Measurements from ENCODE around the gene TIMM17A.

TIMM17A gene

GRCh38 chr1:201921952-201922558 is 33.2 kb upstream of the TIMM17A start:
- H3K4me1 ChIP-seq (ENCODE audit: control insufficient read depth, insufficient read depth, low read length, poor library complexity, severe bottlenecking), result no peaks in the 10 kb centered on the region

GRCh38 chr1:201925301-201925567 is 30.1 kb upstream of the TIMM17A start:
- no peak overlapping the region for H3K4me3 ChIP-seq (ENCODE audit: insufficient read depth, low read depth, low read length, poor library complexity, severe bottlenecking)
- no peak overlapping the region for H3K27ac ChIP-seq (ENCODE audit: insufficient read depth, low read length, poor library complexity, severe bottlenecking)
- no peaks in the 10 kb centered on the region for H3K36me3 ChIP-seq (ENCODE audit: control insufficient read depth, insufficient read depth, low read length)
- H3K4me1 ChIP-seq (ENCODE audit: control insufficient read depth, insufficient read depth, low read length, poor library complexity, severe bottlenecking), result no peaks in the 10 kb centered on the region
- H3K27me3 ChIP-seq (replicated peaks; ENCODE audit: control insufficient read depth, insufficient read depth, low read length, poor library complexity, severe bottlenecking), result no peaks in the 10 kb centered on the region
- no peak for DNase-seq
- no peaks in the 10 kb centered on the region for H3K9me3 ChIP-seq (ENCODE audit: control insufficient read depth, low read length)

More at GRCh38 chr1:201921952-201922558, 33.2 kb upstream of the TIMM17A start:
- no peak for DNase-seq
- H3K27ac ChIP-seq (ENCODE audit: insufficient read depth, low read length, poor library complexity, severe bottlenecking), result no peak overlapping the region
- no peaks in the 10 kb centered on the region for H3K9me3 ChIP-seq (ENCODE audit: control insufficient read depth, low read length)
- H3K27me3 ChIP-seq (replicated peaks; ENCODE audit: control insufficient read depth, insufficient read depth, low read length, poor library complexity, severe bottlenecking), result no peaks in the 10 kb centered on the region
- H3K36me3 ChIP-seq (ENCODE audit: control insufficient read depth, insufficient read depth, low read length), result no peaks in the 10 kb centered on the region
- H3K4me3 ChIP-seq (ENCODE audit: insufficient read depth, low read depth, low read length, poor library complexity, severe bottlenecking), result no peak overlapping the region

- no peak overlapping the region for H3K4me3 ChIP-seq (ENCODE audit: insufficient read depth, low read depth, low read length, poor library complexity, severe bottlenecking)
- H3K27me3 ChIP-seq (replicated peaks; ENCODE audit: control insufficient read depth, insufficient read depth, low read length, poor library complexity, severe bottlenecking), result no peaks in the 10 kb centered on the region
- H3K36me3 ChIP-seq (ENCODE audit: control insufficient read depth, insufficient read depth, low read length), result no peaks in the 10 kb centered on the region
- no peaks in the 10 kb centered on the region for H3K9me3 ChIP-seq (ENCODE audit: control insufficient read depth, low read length)
- no peak for DNase-seq
- no peaks in the 10 kb centered on the region for H3K4me1 ChIP-seq (ENCODE audit: control insufficient read depth, insufficient read depth, low read length, poor library complexity, severe bottlenecking)
- no peak overlapping the region for H3K27ac ChIP-seq (ENCODE audit: insufficient read depth, low read length, poor library complexity, severe bottlenecking)
Measured at GRCh38 chr1:201925981-201926645, 29.2 kb upstream of the TIMM17A start.

- Histone ChIP-seq H3K9me3 (ENCODE audit: control insufficient read depth, low read length) (no peaks in the 10 kb centered on the region), H3K4me3 (ENCODE audit: insufficient read depth, low read depth, low read length, poor library complexity, severe bottlenecking) (no peak overlapping the region), H3K36me3 (ENCODE audit: control insufficient read depth, insufficient read depth, low read length) (no peaks in the 10 kb centered on the region), H3K4me1 (ENCODE audit: control insufficient read depth, insufficient read depth, low read length, poor library complexity, severe bottlenecking) (no peaks in the 10 kb centered on the region), H3K27ac (ENCODE audit: insufficient read depth, low read length, poor library complexity, severe bottlenecking) (no peak overlapping the region), H3K27me3 (replicated peaks; ENCODE audit: control insufficient read depth, insufficient read depth, low read length, poor library complexity, severe bottlenecking) (no peaks in the 10 kb centered on the region)
- DNase-seq, result no peak
Measured at GRCh38 chr1:201928266-201928665, 27.0 kb upstream of the TIMM17A start.

GRCh38 chr1:201930137-201930536 is 25.2 kb upstream of the TIMM17A start:
- DNase-seq, result no peak
- H3K4me1 ChIP-seq (ENCODE audit: control insufficient read depth, insufficient read depth, low read length, poor library complexity, severe bottlenecking), result no peaks in the 10 kb centered on the region
- no peak overlapping the region for H3K27ac ChIP-seq (ENCODE audit: insufficient read depth, low read length, poor library complexity, severe bottlenecking)
- no peaks in the 10 kb centered on the region for H3K36me3 ChIP-seq (ENCODE audit: control insufficient read depth, insufficient read depth, low read length)
- no peaks in the 10 kb centered on the region for H3K27me3 ChIP-seq (replicated peaks; ENCODE audit: control insufficient read depth, insufficient read depth, low read length, poor library complexity, severe bottlenecking)
- H3K4me3 ChIP-seq (ENCODE audit: insufficient read depth, low read depth, low read length, poor library complexity, severe bottlenecking), result no peak overlapping the region
- H3K9me3 ChIP-seq (ENCODE audit: control insufficient read depth, low read length), result no peaks in the 10 kb centered on the region

- Histone ChIP-seq H3K27me3 (replicated peaks; ENCODE audit: control insufficient read depth, insufficient read depth, low read length, poor library complexity, severe bottlenecking) (no peaks in the 10 kb centered on the region), H3K36me3 (ENCODE audit: control insufficient read depth, insufficient read depth, low read length) (no peaks in the 10 kb centered on the region)
- DNase-seq, result no peak
Measured at GRCh38 chr1:201930803-201931202, 24.5 kb upstream of the TIMM17A start.

GRCh38 chr1:201933840-201934430 is 21.4 kb upstream of the TIMM17A start:
- Histone ChIP-seq H3K36me3 (ENCODE audit: control insufficient read depth, insufficient read depth, low read length) (no peaks in the 10 kb centered on the region), H3K4me3 (ENCODE audit: insufficient read depth, low read depth, low read length, poor library complexity, severe bottlenecking) (no peak overlapping the region)
- DNase-seq, result no peak

More at GRCh38 chr1:201930803-201931202, 24.5 kb upstream of the TIMM17A start:
- no peaks in the 10 kb centered on the region for H3K4me1 ChIP-seq (ENCODE audit: control insufficient read depth, insufficient read depth, low read length, poor library complexity, severe bottlenecking)
- H3K9me3 ChIP-seq (ENCODE audit: control insufficient read depth, low read length), result no peaks in the 10 kb centered on the region
- H3K27ac ChIP-seq (ENCODE audit: insufficient read depth, low read length, poor library complexity, severe bottlenecking), result no peak overlapping the region
- no peak overlapping the region for H3K4me3 ChIP-seq (ENCODE audit: insufficient read depth, low read depth, low read length, poor library complexity, severe bottlenecking)

GRCh38 chr1:201937624-201938213 is 17.6 kb upstream of the TIMM17A start:
- no peak for DNase-seq
- H3K4me1 ChIP-seq (ENCODE audit: control insufficient read depth, insufficient read depth, low read length, poor library complexity, severe bottlenecking), result no peaks in the 10 kb centered on the region

More at GRCh38 chr1:201933840-201934430, 21.4 kb upstream of the TIMM17A start:
- H3K27ac ChIP-seq (ENCODE audit: insufficient read depth, low read length, poor library complexity, severe bottlenecking), result no peak overlapping the region
- no peaks in the 10 kb centered on the region for H3K4me1 ChIP-seq (ENCODE audit: control insufficient read depth, insufficient read depth, low read length, poor library complexity, severe bottlenecking)
- H3K27me3 ChIP-seq (replicated peaks; ENCODE audit: control insufficient read depth, insufficient read depth, low read length, poor library complexity, severe bottlenecking), result no peaks in the 10 kb centered on the region
- no peaks in the 10 kb centered on the region for H3K9me3 ChIP-seq (ENCODE audit: control insufficient read depth, low read length)

GRCh38 chr1:201938440-201939035 is 16.8 kb upstream of the TIMM17A start:
- H3K9me3 ChIP-seq (ENCODE audit: control insufficient read depth, low read length), result no peaks in the 10 kb centered on the region
- H3K27ac ChIP-seq (ENCODE audit: insufficient read depth, low read length, poor library complexity, severe bottlenecking), result no peak overlapping the region
- no peaks in the 10 kb centered on the region for H3K27me3 ChIP-seq (replicated peaks; ENCODE audit: control insufficient read depth, insufficient read depth, low read length, poor library complexity, severe bottlenecking)
- H3K4me3 ChIP-seq (ENCODE audit: insufficient read depth, low read depth, low read length, poor library complexity, severe bottlenecking), result no peak overlapping the region
- H3K36me3 ChIP-seq (ENCODE audit: control insufficient read depth, insufficient read depth, low read length), result no peaks in the 10 kb centered on the region
- no peaks in the 10 kb centered on the region for H3K4me1 ChIP-seq (ENCODE audit: control insufficient read depth, insufficient read depth, low read length, poor library complexity, severe bottlenecking)
- DNase-seq, result no peak

More at GRCh38 chr1:201937624-201938213, 17.6 kb upstream of the TIMM17A start:
- H3K9me3 ChIP-seq (ENCODE audit: control insufficient read depth, low read length), result no peaks in the 10 kb centered on the region
- H3K36me3 ChIP-seq (ENCODE audit: control insufficient read depth, insufficient read depth, low read length), result no peaks in the 10 kb centered on the region
- no peak overlapping the region for H3K27ac ChIP-seq (ENCODE audit: insufficient read depth, low read length, poor library complexity, severe bottlenecking)
- H3K4me3 ChIP-seq (ENCODE audit: insufficient read depth, low read depth, low read length, poor library complexity, severe bottlenecking), result no peak overlapping the region
- H3K27me3 ChIP-seq (replicated peaks; ENCODE audit: control insufficient read depth, insufficient read depth, low read length, poor library complexity, severe bottlenecking), result no peaks in the 10 kb centered on the region

- DNase-seq, result no peak
- H3K27ac ChIP-seq (ENCODE audit: insufficient read depth, low read length, poor library complexity, severe bottlenecking), result no peak overlapping the region
- no peaks in the 10 kb centered on the region for H3K36me3 ChIP-seq (ENCODE audit: control insufficient read depth, insufficient read depth, low read length)
Measured at GRCh38 chr1:201939148-201939547, 16.2 kb upstream of the TIMM17A start.

More at GRCh38 chr1:201939148-201939547, 16.2 kb upstream of the TIMM17A start:
- Histone ChIP-seq H3K9me3 (ENCODE audit: control insufficient read depth, low read length) (no peaks in the 10 kb centered on the region), H3K4me1 (ENCODE audit: control insufficient read depth, insufficient read depth, low read length, poor library complexity, severe bottlenecking) (no peaks in the 10 kb centered on the region), H3K27me3 (replicated peaks; ENCODE audit: control insufficient read depth, insufficient read depth, low read length, poor library complexity, severe bottlenecking) (no peaks in the 10 kb centered on the region), H3K4me3 (ENCODE audit: insufficient read depth, low read depth, low read length, poor library complexity, severe bottlenecking) (no peak overlapping the region)
